H9 (cell line): ENCODE results near the gene SIX5. TPM values are rescaled to one million over a fixed set of nuclear protein-coding genes. Genes with fewer than 3 reads are reported as not detected.
A peak's percentile ranks its signal among the peaks of the same experiment; 100 is the strongest.

Source experiments
- DNase-seq: peaks from one replicate; pipeline ENCODE4 v3.0.0-alpha.2; 2017
- H2AFZ ChIP-seq: one replicate; pipeline ENCODE4 v1.6.1; 2013; ENCODE audit warnings: mild to moderate bottlenecking, low read length, control low read depth, moderate library complexity
- H2AK5ac ChIP-seq: 2 replicates; pipeline ENCODE4 v1.6.1; 2013; ENCODE audit warnings: low read length, control low read depth, mixed read lengths; ENCODE audit not compliant: insufficient read length
- H2BK120ac ChIP-seq: one replicate; pipeline ENCODE4 v1.6.1; 2013; ENCODE audit warnings: low read depth, mild to moderate bottlenecking, low read length, control low read depth, inconsistent platforms; ENCODE audit not compliant: poor library complexity, severe bottlenecking
- H2BK12ac ChIP-seq: 2 replicates; pipeline ENCODE4 v1.6.1; 2013; ENCODE audit warnings: low read length, control low read depth, mixed read lengths, low read depth; ENCODE audit not compliant: insufficient read length
- H2BK15ac ChIP-seq: 2 replicates; pipeline ENCODE4 v1.6.1; 2013; ENCODE audit warnings: low read depth, low read length, control low read depth
- H2BK20ac ChIP-seq: one replicate; pipeline ENCODE4 v1.6.1; 2013; ENCODE audit warnings: low read depth, mild to moderate bottlenecking, low read length, control low read depth, inconsistent platforms; ENCODE audit not compliant: poor library complexity, severe bottlenecking
- H2BK5ac ChIP-seq: 2 replicates; pipeline ENCODE4 v1.6.1; 2013; ENCODE audit warnings: low read length, control low read depth, mixed read lengths; ENCODE audit not compliant: insufficient read length
- H3K14ac ChIP-seq: 2 replicates; pipeline ENCODE4 v1.6.1; 2013; ENCODE audit warnings: low read length, control low read depth; ENCODE audit not compliant: insufficient read depth
- H3K18ac ChIP-seq: 2 replicates; pipeline ENCODE4 v1.6.1; 2013; ENCODE audit warnings: low read depth, mild to moderate bottlenecking, mixed read lengths, low read length, control low read depth; ENCODE audit not compliant: insufficient read length
- H3K23ac ChIP-seq: 2 replicates; pipeline ENCODE4 v1.6.1; 2013; ENCODE audit warnings: low read length, control low read depth, mixed read lengths, low read depth; ENCODE audit not compliant: insufficient read length
- H3K23me2 ChIP-seq: 2 replicates; pipeline ENCODE4 v1.6.1; 2013; ENCODE audit warnings: low read depth, mild to moderate bottlenecking, mixed read lengths, low read length, control low read depth; ENCODE audit not compliant: insufficient read length, poor library complexity, severe bottlenecking
- H3K27ac ChIP-seq: 2 replicates; pipeline ENCODE4 v1.5.1; 2013; ENCODE audit warnings: low read length, control low read depth, mixed read lengths, low read depth; ENCODE audit not compliant: insufficient read length
- H3K27me3 ChIP-seq: 2 replicates; pipeline ENCODE4 v1.6.1; 2013; ENCODE audit warnings: low read length, control low read depth, inconsistent platforms; ENCODE audit not compliant: insufficient read depth
- H3K4ac ChIP-seq: 2 replicates; pipeline ENCODE4 v1.6.1; 2013; ENCODE audit warnings: low read depth, mild to moderate bottlenecking, control low read depth, inconsistent platforms, low read length, moderate library complexity
- H3K4me1 ChIP-seq: 2 replicates; pipeline ENCODE4 v1.6.1; 2013; ENCODE audit warnings: low read length, control low read depth, inconsistent platforms; ENCODE audit not compliant: insufficient read depth
- H3K4me2 ChIP-seq: 2 replicates; pipeline ENCODE4 v1.6.1; 2013; ENCODE audit warnings: low read length, control low read depth, mixed read lengths; ENCODE audit not compliant: insufficient read length, insufficient read depth
- H3K56ac ChIP-seq: 2 replicates; pipeline ENCODE4 v1.6.1; 2013; ENCODE audit warnings: low read depth, mild to moderate bottlenecking, mixed read lengths, low read length, control low read depth; ENCODE audit not compliant: insufficient read length
- H3K79me1 ChIP-seq: 2 replicates; pipeline ENCODE4 v1.6.1; 2013; ENCODE audit warnings: low read depth, mild to moderate bottlenecking, moderate library complexity, low read length, control low read depth, inconsistent platforms; ENCODE audit not compliant: insufficient read depth, poor library complexity, severe bottlenecking
- H3K79me2 ChIP-seq: 2 replicates; pipeline ENCODE4 v1.6.1; 2013; ENCODE audit warnings: low read length, control low read depth, inconsistent platforms; ENCODE audit not compliant: insufficient read depth
- H3K9ac ChIP-seq: 2 replicates; pipeline ENCODE4 v1.6.1; 2013; ENCODE audit warnings: low read length, control low read depth, mixed read lengths; ENCODE audit not compliant: insufficient read length; ENCODE audit errors: extremely low read depth
- H3K9me3 ChIP-seq: one replicate; pipeline ENCODE4 v1.6.1; 2013; ENCODE audit warnings: low read depth, low read length, inconsistent platforms; ENCODE audit not compliant: control insufficient read depth
- H3T11ph ChIP-seq: one replicate; pipeline ENCODE4 v1.6.1; 2013; ENCODE audit warnings: mild to moderate bottlenecking, low read length, control low read depth, inconsistent platforms
- H4K20me1 ChIP-seq: one replicate; pipeline ENCODE4 v1.6.1; 2013; ENCODE audit not compliant: control insufficient read depth, insufficient read length, insufficient read depth
- H4K5ac ChIP-seq: 2 replicates; pipeline ENCODE4 v1.6.1; 2013; ENCODE audit warnings: low read depth, mild to moderate bottlenecking, mixed read lengths, low read length, control low read depth; ENCODE audit not compliant: insufficient read length
- H4K8ac ChIP-seq: replicated peaks from 2 replicates; pipeline ENCODE4 v1.6.1; 2013; ENCODE audit warnings: low read length, control low read depth, mixed read lengths, low read depth; ENCODE audit not compliant: insufficient read length
- H4K91ac ChIP-seq: 2 replicates; pipeline ENCODE4 v1.6.1; 2013; ENCODE audit warnings: low read depth, mild to moderate bottlenecking, moderate library complexity, mixed read lengths, low read length, control low read depth; ENCODE audit not compliant: insufficient read length
- H3K27ac Mint-ChIP-seq, 3 experiments: 2 replicates in 2 of 3; 3 replicates in 1 of 3; pipeline ENCODE4 v1.8.0; 2020 to 2021; ENCODE audit warnings: mixed read lengths in 3 of 3, mild to moderate bottlenecking in 1 of 3, moderate library complexity in 1 of 3
- H3K27me3 Mint-ChIP-seq: 2 replicates; pipeline ENCODE4 v1.8.0; 2021; ENCODE audit warnings: low read depth, mild to moderate bottlenecking, moderate library complexity, mixed read lengths
- H3K36me3 Mint-ChIP-seq, 3 experiments: 2 replicates in 2 of 3; 3 replicates in 1 of 3; pipeline ENCODE4 v1.8.0; 2020 to 2021; ENCODE audit warnings: low read depth in 3 of 3, mixed read lengths in 3 of 3; ENCODE audit not compliant: insufficient read depth in 1 of 3
- H3K4me1 Mint-ChIP-seq, 2 experiments: 2 replicates each; pipeline ENCODE4 v1.8.0; 2020; ENCODE audit warnings: mixed read lengths in 2 of 2
- H3K4me3 Mint-ChIP-seq, 2 experiments: 2 replicates in 1 of 2; 3 replicates in 1 of 2; pipeline ENCODE4 v1.8.0; 2020 to 2021; ENCODE audit warnings: mild to moderate bottlenecking in 2 of 2, mixed read lengths in 2 of 2, moderate library complexity in 1 of 2
- H3K9me3 Mint-ChIP-seq, 2 experiments: 2 replicates in 1 of 2; 3 replicates in 1 of 2; pipeline ENCODE4 v1.8.0; 2020; ENCODE audit warnings: mild to moderate bottlenecking in 2 of 2, mixed read lengths in 2 of 2, moderate library complexity in 1 of 2
- WGBS: extraction: QIAGEN DNeasy Blood & Tissue Kit; methylation state at CpG from one replicate; pipeline ENCODE4 v1.1.7; 2013; ENCODE audit warnings: missing lambda C conversion rate, low lambda C conversion rate, mixed read lengths; ENCODE audit not compliant: insufficient read length; ENCODE audit errors: extremely low coverage; 5-methylcytosine and 5-hydroxymethylcytosine counted together
- total RNA-seq: library from RNA; stranded (reverse); gene quantifications from 2 replicates; pipeline ENCODE4 v1.2.1, GENCODE V29; 2021
- TF ChIP-seq, protein P1 (sequence below): fragments of 200-600 bp; sonication (generic); conservative IDR thresholded peaks from 3 replicates; pipeline ENCODE4 v1.8.0; 2021; ENCODE audit warnings: antibody characterized with exemption, mild to moderate bottlenecking

SIX5 gene
- total RNA-seq, 1 experiment from 2014 or later: 41.7 TPM

DNA sequence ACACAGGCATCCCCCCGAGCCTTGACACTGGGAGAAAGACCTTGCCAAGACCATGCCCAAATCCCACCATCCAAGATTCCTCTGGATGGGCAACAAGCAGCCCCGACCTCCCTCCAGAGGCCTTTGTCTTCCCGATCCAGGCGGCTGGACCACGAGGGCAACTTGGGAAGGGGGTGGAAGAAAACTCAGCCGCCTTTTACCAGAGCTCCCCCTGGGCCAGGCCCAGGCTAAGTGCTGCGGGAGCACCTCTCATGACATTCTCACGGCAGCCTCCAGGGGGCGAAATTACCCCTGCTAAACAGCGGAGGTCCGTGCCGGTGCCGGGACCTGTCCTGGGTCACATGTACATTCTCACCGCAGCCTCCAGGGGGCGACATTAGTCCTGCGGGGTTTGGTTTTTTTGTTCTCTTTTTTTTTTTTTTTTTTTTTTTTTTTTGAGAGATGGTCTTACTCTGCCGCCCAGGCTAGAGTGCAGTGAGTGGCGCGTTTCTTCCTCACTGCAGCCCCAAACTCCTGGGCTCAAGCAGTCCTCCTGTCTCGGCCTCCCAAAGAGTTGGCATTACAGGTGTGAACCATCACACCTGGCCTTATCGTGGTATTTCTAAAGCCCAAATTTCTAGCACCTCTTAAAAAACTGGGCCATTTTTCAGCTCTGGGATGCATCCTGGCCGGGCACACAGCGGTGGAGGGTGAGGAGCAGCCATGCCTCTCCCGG is 48.1 kb upstream of the SIX5 start:
- H3K14ac ChIP-seq: peak overlapping the region; percentile 50; the same call in 1 of the 2 replicates
- H3K27ac ChIP-seq: no peak overlapping the region
- Mint-ChIP-seq H3K9me3 (no peaks in the 10 kb centered on the region), H3K36me3 (peaks cover 7 to 35% (median 33%) of the 10 kb centered on the region in 3 experiments; a peak in 6 of 7 replicates), H3K27ac (peak overlapping the region; percentile 90 to 97 (median 90)), H3K4me1 (peaks cover 24 to 40% of the 10 kb centered on the region in 2 experiments), H3K27me3 (peaks cover 4% of the 10 kb centered on the region), H3K4me3 (peak overlapping the region; percentile 85 to 95)
- no peak overlapping the region for H2BK20ac ChIP-seq
- peak overlapping the region; percentile 88 for H3K18ac ChIP-seq
- H4K5ac ChIP-seq: no peak overlapping the region
- peaks cover 13% of the 10 kb centered on the region for H3K23me2 ChIP-seq
- DNase-seq: peak; percentile 98
- no peak overlapping the region for H3K56ac ChIP-seq
- 0 out of 2 replicates have a peak, but pooled peaks cover 1% of the 10 kb centered on the region for H3K4me1 ChIP-seq
- no peak overlapping the region for H3T11ph ChIP-seq
- TF ChIP-seq, protein P1, sequence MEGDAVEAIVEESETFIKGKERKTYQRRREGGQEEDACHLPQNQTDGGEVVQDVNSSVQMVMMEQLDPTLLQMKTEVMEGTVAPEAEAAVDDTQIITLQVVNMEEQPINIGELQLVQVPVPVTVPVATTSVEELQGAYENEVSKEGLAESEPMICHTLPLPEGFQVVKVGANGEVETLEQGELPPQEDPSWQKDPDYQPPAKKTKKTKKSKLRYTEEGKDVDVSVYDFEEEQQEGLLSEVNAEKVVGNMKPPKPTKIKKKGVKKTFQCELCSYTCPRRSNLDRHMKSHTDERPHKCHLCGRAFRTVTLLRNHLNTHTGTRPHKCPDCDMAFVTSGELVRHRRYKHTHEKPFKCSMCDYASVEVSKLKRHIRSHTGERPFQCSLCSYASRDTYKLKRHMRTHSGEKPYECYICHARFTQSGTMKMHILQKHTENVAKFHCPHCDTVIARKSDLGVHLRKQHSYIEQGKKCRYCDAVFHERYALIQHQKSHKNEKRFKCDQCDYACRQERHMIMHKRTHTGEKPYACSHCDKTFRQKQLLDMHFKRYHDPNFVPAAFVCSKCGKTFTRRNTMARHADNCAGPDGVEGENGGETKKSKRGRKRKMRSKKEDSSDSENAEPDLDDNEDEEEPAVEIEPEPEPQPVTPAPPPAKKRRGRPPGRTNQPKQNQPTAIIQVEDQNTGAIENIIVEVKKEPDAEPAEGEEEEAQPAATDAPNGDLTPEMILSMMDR: peak; percentile 99
- H4K20me1 ChIP-seq: no peaks in the 10 kb centered on the region
- peak overlapping the region; percentile 12 for H3K4me2 ChIP-seq
- no peak overlapping the region for H2AFZ ChIP-seq
- no peak overlapping the region for H3K4ac ChIP-seq
- H3K9ac ChIP-seq: peak overlapping the region; percentile 43
- no peak overlapping the region for H2BK12ac ChIP-seq
- no peaks in the 10 kb centered on the region for H3K79me2 ChIP-seq
- H4K91ac ChIP-seq: no peak overlapping the region
- no peak overlapping the region for H2BK5ac ChIP-seq
- no peaks in the 10 kb centered on the region for H3K9me3 ChIP-seq
- no peak overlapping the region for H4K8ac ChIP-seq
- no peak overlapping the region for H2BK15ac ChIP-seq
- no CpG with 5 or more reads among the region's 24 CpGs for WGBS
- H3K23ac ChIP-seq: no peak overlapping the region
- no peaks in the 10 kb centered on the region for H3K79me1 ChIP-seq
- no peak overlapping the region for H2AK5ac ChIP-seq
- H3K27me3 ChIP-seq: no peaks in the 10 kb centered on the region
- H2BK120ac ChIP-seq: no peak overlapping the region
